ENCODE measurements around the gene MESP2. TPM values are rescaled to one million over a fixed set of nuclear protein-coding genes. Genes with fewer than 3 reads are reported as not detected.

Gene MESP2
- total RNA-seq, 1 experiment from 2014 or later: 0.28 TPM

DNA sequence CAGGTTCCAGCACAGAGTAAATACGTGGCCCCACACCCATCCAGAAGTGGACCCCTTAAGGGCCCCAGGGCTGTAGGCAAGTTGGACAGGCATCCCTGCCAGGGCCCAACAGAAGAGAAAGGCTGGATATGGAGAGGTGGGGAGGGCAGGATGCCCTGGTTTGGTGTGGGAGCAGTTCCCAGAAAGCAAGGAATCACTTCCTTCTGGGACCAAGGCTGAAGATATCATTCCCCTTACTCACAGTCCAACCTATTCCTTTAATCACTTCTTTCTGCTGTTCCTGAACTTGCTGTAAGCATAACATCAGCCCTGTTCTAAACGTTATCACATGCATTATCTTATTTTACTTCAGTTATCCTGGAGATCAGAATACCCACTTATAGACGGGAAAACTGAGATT is 6.1 kb upstream of the MESP2 start:
- peaks cover 12% of the 10 kb centered on the region for H3K27me3 Mint-ChIP-seq (ENCODE audit: low read depth)
- no peak overlapping the region for H3K4me2 ChIP-seq (ENCODE audit: insufficient read depth, insufficient read length, low read length)

More for the DNA sequence above, 6.1 kb upstream of the MESP2 start:
- Histone ChIP-seq H2BK12ac (ENCODE audit: insufficient read length, low read depth, low read length) (no peak overlapping the region), H3K4me1 (ENCODE audit: insufficient read depth, low read length) (no peaks in the 10 kb centered on the region), H4K20me1 (ENCODE audit: control insufficient read depth, insufficient read depth, insufficient read length) (no peaks in the 10 kb centered on the region), H3K27ac (ENCODE audit: insufficient read length, low read depth, low read length) (no peak overlapping the region), H2BK20ac (ENCODE audit: low read depth, low read length, poor library complexity, severe bottlenecking) (no peak overlapping the region), H3K18ac (ENCODE audit: insufficient read length, low read depth, low read length) (no peak overlapping the region), H3K9ac (ENCODE audit: extremely low read depth, insufficient read length, low read length) (no peak overlapping the region), H2BK5ac (ENCODE audit: insufficient read length, low read length) (no peak overlapping the region), H4K91ac (ENCODE audit: insufficient read length, low read depth, low read length) (no peak overlapping the region), H2BK120ac (ENCODE audit: low read depth, low read length, poor library complexity, severe bottlenecking) (no peak overlapping the region), H3K23ac (ENCODE audit: insufficient read length, low read depth, low read length) (no peak overlapping the region), H3K79me1 (ENCODE audit: insufficient read depth, low read depth, low read length, poor library complexity, severe bottlenecking) (no peaks in the 10 kb centered on the region), H3K27me3 (ENCODE audit: insufficient read depth, low read length) (no peaks in the 10 kb centered on the region), H2AK5ac (ENCODE audit: insufficient read length, low read length) (no peak overlapping the region), H3T11ph (ENCODE audit: low read length) (no peak overlapping the region), H3K14ac (ENCODE audit: insufficient read depth, low read length) (no peak overlapping the region), H4K8ac (replicated peaks; ENCODE audit: insufficient read length, low read depth, low read length) (no peak overlapping the region), H3K79me2 (ENCODE audit: insufficient read depth, low read length) (no peaks in the 10 kb centered on the region), H2BK15ac (ENCODE audit: low read depth, low read length) (no peak overlapping the region), H3K9me3 (ENCODE audit: control insufficient read depth, low read depth, low read length) (no peaks in the 10 kb centered on the region), H3K23me2 (ENCODE audit: insufficient read length, low read depth, low read length, poor library complexity, severe bottlenecking) (no peaks in the 10 kb centered on the region), H4K5ac (ENCODE audit: insufficient read length, low read depth, low read length) (no peak overlapping the region), H2AFZ (ENCODE audit: low read length) (no peak overlapping the region), H3K56ac (ENCODE audit: insufficient read length, low read depth, low read length) (no peak overlapping the region), H3K4ac (ENCODE audit: low read depth, low read length) (no peak overlapping the region)
- TF ChIP-seq, protein P1, sequence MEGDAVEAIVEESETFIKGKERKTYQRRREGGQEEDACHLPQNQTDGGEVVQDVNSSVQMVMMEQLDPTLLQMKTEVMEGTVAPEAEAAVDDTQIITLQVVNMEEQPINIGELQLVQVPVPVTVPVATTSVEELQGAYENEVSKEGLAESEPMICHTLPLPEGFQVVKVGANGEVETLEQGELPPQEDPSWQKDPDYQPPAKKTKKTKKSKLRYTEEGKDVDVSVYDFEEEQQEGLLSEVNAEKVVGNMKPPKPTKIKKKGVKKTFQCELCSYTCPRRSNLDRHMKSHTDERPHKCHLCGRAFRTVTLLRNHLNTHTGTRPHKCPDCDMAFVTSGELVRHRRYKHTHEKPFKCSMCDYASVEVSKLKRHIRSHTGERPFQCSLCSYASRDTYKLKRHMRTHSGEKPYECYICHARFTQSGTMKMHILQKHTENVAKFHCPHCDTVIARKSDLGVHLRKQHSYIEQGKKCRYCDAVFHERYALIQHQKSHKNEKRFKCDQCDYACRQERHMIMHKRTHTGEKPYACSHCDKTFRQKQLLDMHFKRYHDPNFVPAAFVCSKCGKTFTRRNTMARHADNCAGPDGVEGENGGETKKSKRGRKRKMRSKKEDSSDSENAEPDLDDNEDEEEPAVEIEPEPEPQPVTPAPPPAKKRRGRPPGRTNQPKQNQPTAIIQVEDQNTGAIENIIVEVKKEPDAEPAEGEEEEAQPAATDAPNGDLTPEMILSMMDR (conservative IDR thresholded peaks at IDR 0.05): no peak
- H3K4me3 Mint-ChIP-seq: no peak overlapping the region
- WGBS (ENCODE audit: extremely low coverage, insufficient read length, low lambda C conversion rate): no CpG with 5 or more reads among the region's 3 CpGs
- no peak for DNase-seq
- no peaks in the 10 kb centered on the region for H3K9me3 Mint-ChIP-seq
- no peaks in the 10 kb centered on the region for H3K4me1 Mint-ChIP-seq
- no peaks in the 10 kb centered on the region for H3K36me3 Mint-ChIP-seq (ENCODE audit: insufficient read depth in 1 of 3, low read depth in 3 of 3)
- no peak overlapping the region for H3K27ac Mint-ChIP-seq
